SJCRH30 (cell line): ENCODE data around the gene THSD4. TPM values are rescaled to one million over a fixed set of nuclear protein-coding genes. Genes with fewer than 3 reads are reported as not detected.

Source experiments
- DNase-seq, 2 experiments: peaks; one replicate each; pipeline ENCODE4 v3.0.0-alpha.2; 2015 to 2020
- H3K27ac ChIP-seq: fragments of 250-450 bp; sonication (Bioruptor Pico); 2 replicates; pipeline ENCODE4 v1.5.1; 2020; ENCODE audit warnings: mild to moderate bottlenecking, moderate library complexity
- H3K27me3 ChIP-seq: fragments of 250-450 bp; sonication (Bioruptor Pico); 2 replicates; pipeline ENCODE4 v1.5.1; 2020; ENCODE audit warnings: mild to moderate bottlenecking, moderate library complexity
- H3K36me3 ChIP-seq: fragments of 250-450 bp; sonication (Bioruptor Pico); 2 replicates; pipeline ENCODE4 v1.5.1; 2020; ENCODE audit warnings: mild to moderate bottlenecking, moderate library complexity
- H3K4me1 ChIP-seq: fragments of 250-450 bp; sonication (Bioruptor Pico); 2 replicates; pipeline ENCODE4 v1.5.1; 2020; ENCODE audit warnings: mild to moderate bottlenecking, moderate library complexity
- H3K4me3 ChIP-seq: fragments of 250-450 bp; sonication (Bioruptor Pico); 2 replicates; pipeline ENCODE4 v1.5.1; 2020; ENCODE audit warnings: mild to moderate bottlenecking, moderate library complexity
- H3K9me3 ChIP-seq: fragments of 250-450 bp; sonication (Bioruptor Pico); replicated peaks from 2 replicates; pipeline ENCODE4 v1.5.1; 2020; ENCODE audit warnings: mild to moderate bottlenecking, moderate library complexity
- total RNA-seq: library from RNA; depleted of rRNA; stranded (reverse); fragments of >200 nt; shearing (Covaris generic); gene quantifications from 2 replicates; pipeline ENCODE4 v1.2.3, GENCODE V29; 2014; rRNA removed

The THSD4 gene
- total RNA-seq, result 18.1 and 20.7 TPM in 2 replicates

GRCh38 chr15:71114887-71115566 lies at the start of gene THSD4:
THSD4 (plus strand) TSS chr15:71115471.
- H3K36me3 ChIP-seq, result no peaks in the 10 kb centered on the region
- H3K9me3 ChIP-seq, result no peaks in the 10 kb centered on the region
- no peaks in the 10 kb centered on the region for H3K4me1 ChIP-seq
- H3K27ac ChIP-seq, result peak within 1 kb of the TSS; percentile 54
- peak; percentile 89 to 91 for DNase-seq
- peak within 1 kb of the TSS; percentile 84 for H3K4me3 ChIP-seq
- H3K27me3 ChIP-seq, result no peaks in the 10 kb centered on the region

- H3K27me3 ChIP-seq, result no peaks in the 10 kb centered on the region
- no peak overlapping the region for H3K27ac ChIP-seq
- no peak overlapping the region for H3K4me3 ChIP-seq
- H3K4me1 ChIP-seq, result no peaks in the 10 kb centered on the region
- no peak for DNase-seq
- no peaks in the 10 kb centered on the region; the same call in 1 of the 2 replicates for H3K9me3 ChIP-seq
- no peaks in the 10 kb centered on the region for H3K36me3 ChIP-seq
These were observed 48.3 kb upstream of the THSD4 start for GRCh38 chr15:71066983-71067382.

- Histone ChIP-seq H3K4me1 (no peaks in the 10 kb centered on the region), H3K27ac (no peak overlapping the region), H3K27me3 (no peaks in the 10 kb centered on the region), H3K4me3 (no peak overlapping the region), H3K9me3 (no peaks in the 10 kb centered on the region; the same call in 1 of the 2 replicates), H3K36me3 (no peaks in the 10 kb centered on the region)
- DNase-seq, result no peak
These were observed 45.6 kb upstream of the THSD4 start for GRCh38 chr15:71069693-71070092.

- no peaks in the 10 kb centered on the region; the same call in 1 of the 2 replicates for H3K9me3 ChIP-seq
- no peaks in the 10 kb centered on the region for H3K36me3 ChIP-seq
- H3K27ac ChIP-seq, result no peak overlapping the region
- no peak for DNase-seq
- no peaks in the 10 kb centered on the region for H3K4me1 ChIP-seq
- no peaks in the 10 kb centered on the region for H3K27me3 ChIP-seq
- no peak overlapping the region for H3K4me3 ChIP-seq
These were observed 43.7 kb upstream of the THSD4 start for GRCh38 chr15:71071529-71071928.

- no peak for DNase-seq
- Histone ChIP-seq H3K9me3 (no peaks in the 10 kb centered on the region; the same call in 1 of the 2 replicates), H3K27ac (no peak overlapping the region), H3K4me1 (no peaks in the 10 kb centered on the region), H3K27me3 (no peaks in the 10 kb centered on the region), H3K36me3 (no peaks in the 10 kb centered on the region), H3K4me3 (no peak overlapping the region)
These were observed 42.8 kb upstream of the THSD4 start for GRCh38 chr15:71072423-71072822.

GRCh38 chr15:71078506-71079207 lies 36.6 kb upstream of the THSD4 start:
- H3K4me1 ChIP-seq, result no peaks in the 10 kb centered on the region
- H3K4me3 ChIP-seq, result no peak overlapping the region
- H3K27me3 ChIP-seq, result no peaks in the 10 kb centered on the region
- no peaks in the 10 kb centered on the region for H3K9me3 ChIP-seq
- H3K36me3 ChIP-seq, result no peaks in the 10 kb centered on the region
- no peak overlapping the region for H3K27ac ChIP-seq
- DNase-seq, result no peak

GRCh38 chr15:71079208-71080044 lies 35.8 kb upstream of the THSD4 start:
- H3K4me3 ChIP-seq, result no peak overlapping the region
- H3K36me3 ChIP-seq, result no peaks in the 10 kb centered on the region
- no peaks in the 10 kb centered on the region for H3K4me1 ChIP-seq
- DNase-seq, result no peak
- H3K27me3 ChIP-seq, result no peaks in the 10 kb centered on the region
- no peaks in the 10 kb centered on the region for H3K9me3 ChIP-seq
- no peak overlapping the region for H3K27ac ChIP-seq

GRCh38 chr15:71080166-71080565 lies 35.1 kb upstream of the THSD4 start:
- Histone ChIP-seq H3K36me3 (no peaks in the 10 kb centered on the region), H3K27ac (no peak overlapping the region), H3K9me3 (no peaks in the 10 kb centered on the region), H3K4me1 (no peaks in the 10 kb centered on the region), H3K4me3 (no peak overlapping the region), H3K27me3 (no peaks in the 10 kb centered on the region)
- no peak for DNase-seq

GRCh38 chr15:71080705-71081104 lies 34.6 kb upstream of the THSD4 start:
- H3K36me3 ChIP-seq, result no peaks in the 10 kb centered on the region
- no peaks in the 10 kb centered on the region for H3K9me3 ChIP-seq
- no peak overlapping the region for H3K4me3 ChIP-seq
- H3K27ac ChIP-seq, result no peak overlapping the region
- no peaks in the 10 kb centered on the region for H3K4me1 ChIP-seq
- no peak for DNase-seq
- no peaks in the 10 kb centered on the region for H3K27me3 ChIP-seq

- Histone ChIP-seq H3K4me3 (no peak overlapping the region), H3K27ac (no peak overlapping the region), H3K36me3 (no peaks in the 10 kb centered on the region), H3K9me3 (no peaks in the 10 kb centered on the region), H3K27me3 (no peaks in the 10 kb centered on the region), H3K4me1 (no peaks in the 10 kb centered on the region)
- no peak for DNase-seq
These were observed 32.5 kb upstream of the THSD4 start for GRCh38 chr15:71082803-71083202.

- Histone ChIP-seq H3K27me3 (no peaks in the 10 kb centered on the region), H3K4me1 (no peaks in the 10 kb centered on the region), H3K36me3 (no peaks in the 10 kb centered on the region), H3K9me3 (no peaks in the 10 kb centered on the region), H3K4me3 (no peak overlapping the region), H3K27ac (no peak overlapping the region)
- DNase-seq, result peak; percentile 19 to 35
These were observed 31.9 kb upstream of the THSD4 start for GRCh38 chr15:71083349-71083748.

GRCh38 chr15:71084264-71084663 lies 31.0 kb upstream of the THSD4 start:
- H3K27me3 ChIP-seq, result no peaks in the 10 kb centered on the region
- H3K27ac ChIP-seq, result no peak overlapping the region
- no peak for DNase-seq
- H3K4me3 ChIP-seq, result no peak overlapping the region
- no peaks in the 10 kb centered on the region for H3K9me3 ChIP-seq
- no peaks in the 10 kb centered on the region for H3K36me3 ChIP-seq
- no peaks in the 10 kb centered on the region for H3K4me1 ChIP-seq

GRCh38 chr15:71085809-71086208 lies 29.5 kb upstream of the THSD4 start:
- DNase-seq, result no peak
- Histone ChIP-seq H3K9me3 (no peaks in the 10 kb centered on the region), H3K27ac (no peak overlapping the region), H3K4me1 (no peaks in the 10 kb centered on the region), H3K36me3 (no peaks in the 10 kb centered on the region), H3K4me3 (no peak overlapping the region), H3K27me3 (no peaks in the 10 kb centered on the region)

- H3K27me3 ChIP-seq, result no peaks in the 10 kb centered on the region
- no peaks in the 10 kb centered on the region for H3K4me1 ChIP-seq
- H3K27ac ChIP-seq, result no peak overlapping the region
- no peaks in the 10 kb centered on the region for H3K9me3 ChIP-seq
- no peak overlapping the region for H3K4me3 ChIP-seq
- H3K36me3 ChIP-seq, result no peaks in the 10 kb centered on the region
- DNase-seq, result no peak
These were observed 27.1 kb upstream of the THSD4 start for GRCh38 chr15:71088155-71088554.

- H3K9me3 ChIP-seq, result no peaks in the 10 kb centered on the region
These were observed 26.6 kb upstream of the THSD4 start for GRCh38 chr15:71088683-71089082.

More at GRCh38 chr15:71088683-71089082, 26.6 kb upstream of the THSD4 start:
- Histone ChIP-seq H3K27me3 (no peaks in the 10 kb centered on the region), H3K36me3 (no peaks in the 10 kb centered on the region), H3K4me1 (no peaks in the 10 kb centered on the region), H3K27ac (no peak overlapping the region), H3K4me3 (no peak overlapping the region)
- DNase-seq, result no peak
